BJ (cell line): ENCODE measurements around the gene FAAP100. TPM values are rescaled to one million over a fixed set of nuclear protein-coding genes. Genes with fewer than 3 reads are reported as not detected.

Experiments used
- CTCF ChIA-PET: fragments of 350-600 bp; formaldehyde crosslinking; extraction: SDS; loops from one replicate; lab custom pipeline; 2021; ENCODE audit warnings: antibody characterized with exemption, inconsistent platforms; lab: Yijun Ruan, JAX
- POLR2A ChIA-PET: fragments of 300-600 bp; sonication (Branson Sonifier 250); formaldehyde crosslinking; extraction: SDS; loops from one replicate; lab custom pipeline; 2021; ENCODE audit warnings: antibody characterized with exemption; lab: Charles Lee
- DNase-seq: peaks from one replicate; pipeline ENCODE4 v3.0.0-alpha.2; 2011; ENCODE audit warnings: low read depth
- H3K27me3 ChIP-seq: 2 replicates; pipeline ENCODE4 v1.6.0; 2011; ENCODE audit warnings: low read length; ENCODE audit not compliant: control insufficient read depth, insufficient read depth
- H3K36me3 ChIP-seq: 2 replicates; pipeline ENCODE4 v1.5.1; 2011; ENCODE audit warnings: low read length; ENCODE audit not compliant: control insufficient read depth, insufficient read depth
- H3K4me3 ChIP-seq: 2 replicates; pipeline ENCODE4 v1.5.1; 2011; ENCODE audit warnings: low read depth, mild to moderate bottlenecking, control low read depth, low read length
- polyA minus RNA-seq: library from RNA; depleted of rRNA, polyadenylated mRNA; stranded (reverse); fragments of >200 nt; gene quantifications from 2 replicates; pipeline ENCODE4 v1.2.3, GENCODE V29; 2011; rRNA and poly(A)+ RNA removed
- polyA plus RNA-seq: library from polyadenylated mRNA; depleted of rRNA; stranded (reverse); fragments of >200 nt; gene quantifications from 2 replicates; pipeline ENCODE4 v1.2.3, GENCODE V29; 2011; rRNA removed
- TF ChIP-seq, protein P1 (sequence below): IDR thresholded peaks from 2 replicates; pipeline ENCODE4 v1.5.1; 2011; ENCODE audit warnings: low read depth, mild to moderate bottlenecking, control low read depth, inconsistent platforms, low read length, moderate library complexity; ENCODE audit not compliant: insufficient read depth

Gene FAAP100, protein sequence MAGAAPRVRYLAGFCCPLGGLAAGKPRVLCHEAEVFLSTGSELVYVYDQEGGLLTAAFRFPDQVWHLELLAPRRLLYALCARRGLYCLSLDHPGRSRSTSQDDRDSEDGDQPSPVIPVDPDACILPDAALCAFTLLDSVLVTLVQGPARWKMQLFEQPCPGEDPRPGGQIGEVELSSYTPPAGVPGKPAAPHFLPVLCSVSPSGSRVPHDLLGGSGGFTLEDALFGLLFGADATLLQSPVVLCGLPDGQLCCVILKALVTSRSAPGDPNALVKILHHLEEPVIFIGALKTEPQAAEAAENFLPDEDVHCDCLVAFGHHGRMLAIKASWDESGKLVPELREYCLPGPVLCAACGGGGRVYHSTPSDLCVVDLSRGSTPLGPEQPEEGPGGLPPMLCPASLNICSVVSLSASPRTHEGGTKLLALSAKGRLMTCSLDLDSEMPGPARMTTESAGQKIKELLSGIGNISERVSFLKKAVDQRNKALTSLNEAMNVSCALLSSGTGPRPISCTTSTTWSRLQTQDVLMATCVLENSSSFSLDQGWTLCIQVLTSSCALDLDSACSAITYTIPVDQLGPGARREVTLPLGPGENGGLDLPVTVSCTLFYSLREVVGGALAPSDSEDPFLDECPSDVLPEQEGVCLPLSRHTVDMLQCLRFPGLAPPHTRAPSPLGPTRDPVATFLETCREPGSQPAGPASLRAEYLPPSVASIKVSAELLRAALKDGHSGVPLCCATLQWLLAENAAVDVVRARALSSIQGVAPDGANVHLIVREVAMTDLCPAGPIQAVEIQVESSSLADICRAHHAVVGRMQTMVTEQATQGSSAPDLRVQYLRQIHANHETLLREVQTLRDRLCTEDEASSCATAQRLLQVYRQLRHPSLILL
- polyA plus RNA-seq = 7.5 and 11.2 TPM in 2 replicates
- 9.0 and 10.3 TPM in 2 replicates for polyA minus RNA-seq

DNA sequence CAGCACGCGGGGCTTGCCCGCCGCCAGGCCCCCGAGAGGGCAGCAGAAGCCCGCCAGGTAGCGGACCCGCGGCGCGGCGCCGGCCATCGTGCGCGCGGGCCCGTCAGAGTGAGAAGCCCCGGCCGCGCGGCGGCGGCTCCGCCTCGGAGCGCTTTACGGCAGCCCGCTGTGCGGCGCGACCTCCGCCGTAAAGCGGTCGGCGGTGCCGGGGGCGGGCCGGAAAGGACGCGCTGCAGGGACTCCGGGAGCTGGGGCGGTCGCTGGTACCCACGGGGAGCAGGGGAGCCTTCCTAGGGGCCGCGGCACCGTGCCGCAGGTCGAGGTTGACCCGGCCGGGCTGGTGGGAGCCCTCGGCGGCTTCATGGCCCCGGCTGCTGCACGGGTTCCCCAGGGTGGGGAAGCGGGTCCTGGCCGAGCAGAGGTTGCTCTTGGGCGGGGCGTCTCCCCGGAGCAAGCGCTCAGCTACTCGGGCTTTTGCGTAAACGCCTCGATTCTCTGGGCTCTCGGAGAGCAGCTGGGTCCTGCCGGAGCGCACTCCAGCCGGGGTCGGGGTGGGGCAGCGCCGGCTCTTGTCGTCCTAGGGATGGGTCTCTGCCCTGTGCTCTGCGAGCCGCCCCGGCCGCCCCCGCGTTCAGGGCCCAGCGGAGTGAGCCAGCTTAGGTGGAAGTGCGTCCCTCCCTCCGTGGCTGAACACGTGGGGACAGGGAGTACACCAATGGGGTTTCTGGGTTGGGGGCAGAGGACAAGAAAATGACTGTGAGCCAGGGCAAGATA is at the start of gene FAAP100:
TSS of gene FAAP100 (minus strand) at position 110 of the 774 bp plus-strand sequence. CDS start at position 87, 23 bp downstream.
- no peak for DNase-seq

DNA sequence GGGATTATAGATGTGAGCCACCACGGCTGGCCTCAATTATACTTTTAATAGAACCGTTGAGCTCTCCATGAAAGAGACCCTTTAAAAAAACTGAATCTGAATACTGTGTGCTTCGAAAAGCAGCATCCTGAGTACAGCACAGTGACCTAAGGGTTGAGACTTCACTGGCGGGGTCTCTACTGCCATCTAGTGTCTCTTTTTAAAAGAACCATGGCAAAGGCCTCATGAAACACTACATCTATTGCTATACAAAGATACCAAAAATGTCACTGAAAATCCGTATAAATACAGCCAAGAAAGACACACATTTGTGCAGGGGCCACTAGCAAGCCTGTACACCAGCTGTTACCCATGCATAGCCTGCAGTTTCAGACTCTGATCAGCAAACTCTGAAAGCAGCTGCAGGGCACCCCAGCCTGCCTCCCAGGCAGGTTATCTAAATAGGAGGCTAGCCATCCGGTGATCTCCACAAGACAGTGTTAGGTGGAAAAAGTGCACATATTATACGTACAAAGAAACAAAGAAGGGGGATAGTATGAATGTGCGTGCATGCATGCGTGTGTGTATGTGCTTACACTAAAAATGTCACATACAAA is 49.5 kb upstream of the FAAP100 start:
- Histone ChIP-seq H3K36me3 (peaks cover 24% of the 10 kb centered on the region), H3K4me3 (no peak overlapping the region), H3K27me3 (no peaks in the 10 kb centered on the region)
- TF ChIP-seq, protein P1, sequence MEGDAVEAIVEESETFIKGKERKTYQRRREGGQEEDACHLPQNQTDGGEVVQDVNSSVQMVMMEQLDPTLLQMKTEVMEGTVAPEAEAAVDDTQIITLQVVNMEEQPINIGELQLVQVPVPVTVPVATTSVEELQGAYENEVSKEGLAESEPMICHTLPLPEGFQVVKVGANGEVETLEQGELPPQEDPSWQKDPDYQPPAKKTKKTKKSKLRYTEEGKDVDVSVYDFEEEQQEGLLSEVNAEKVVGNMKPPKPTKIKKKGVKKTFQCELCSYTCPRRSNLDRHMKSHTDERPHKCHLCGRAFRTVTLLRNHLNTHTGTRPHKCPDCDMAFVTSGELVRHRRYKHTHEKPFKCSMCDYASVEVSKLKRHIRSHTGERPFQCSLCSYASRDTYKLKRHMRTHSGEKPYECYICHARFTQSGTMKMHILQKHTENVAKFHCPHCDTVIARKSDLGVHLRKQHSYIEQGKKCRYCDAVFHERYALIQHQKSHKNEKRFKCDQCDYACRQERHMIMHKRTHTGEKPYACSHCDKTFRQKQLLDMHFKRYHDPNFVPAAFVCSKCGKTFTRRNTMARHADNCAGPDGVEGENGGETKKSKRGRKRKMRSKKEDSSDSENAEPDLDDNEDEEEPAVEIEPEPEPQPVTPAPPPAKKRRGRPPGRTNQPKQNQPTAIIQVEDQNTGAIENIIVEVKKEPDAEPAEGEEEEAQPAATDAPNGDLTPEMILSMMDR = peak; percentile 81
- ChIA-PET POLR2A (no interaction called here), CTCF (interaction anchor here (0.8 to 4.5 kb wide), 39 partner anchors 7 to 459 kb away, joined by 3 to 35 read pairs (median 6); partner anchors contain the start of genes ACTG1, ARL16, FAAP100 and HGS)
- no peak for DNase-seq

More for the DNA sequence above, at the start of gene FAAP100:
- TF ChIP-seq, protein P1 = no peak
- peaks cover 18% of the 10 kb centered on the region for H3K36me3 ChIP-seq
- POLR2A ChIA-PET = no interaction called here
- H3K27me3 ChIP-seq = no peaks in the 10 kb centered on the region
- H3K4me3 ChIP-seq = peak within 1 kb of the TSS; percentile 95
- CTCF ChIA-PET = interaction anchor here (0.6 to 5.2 kb wide), 5 partner anchors 10 to 318 kb away, joined by 3 to 35 read pairs (median 4); partner anchors contain the start of gene ARHGDIA

DNA sequence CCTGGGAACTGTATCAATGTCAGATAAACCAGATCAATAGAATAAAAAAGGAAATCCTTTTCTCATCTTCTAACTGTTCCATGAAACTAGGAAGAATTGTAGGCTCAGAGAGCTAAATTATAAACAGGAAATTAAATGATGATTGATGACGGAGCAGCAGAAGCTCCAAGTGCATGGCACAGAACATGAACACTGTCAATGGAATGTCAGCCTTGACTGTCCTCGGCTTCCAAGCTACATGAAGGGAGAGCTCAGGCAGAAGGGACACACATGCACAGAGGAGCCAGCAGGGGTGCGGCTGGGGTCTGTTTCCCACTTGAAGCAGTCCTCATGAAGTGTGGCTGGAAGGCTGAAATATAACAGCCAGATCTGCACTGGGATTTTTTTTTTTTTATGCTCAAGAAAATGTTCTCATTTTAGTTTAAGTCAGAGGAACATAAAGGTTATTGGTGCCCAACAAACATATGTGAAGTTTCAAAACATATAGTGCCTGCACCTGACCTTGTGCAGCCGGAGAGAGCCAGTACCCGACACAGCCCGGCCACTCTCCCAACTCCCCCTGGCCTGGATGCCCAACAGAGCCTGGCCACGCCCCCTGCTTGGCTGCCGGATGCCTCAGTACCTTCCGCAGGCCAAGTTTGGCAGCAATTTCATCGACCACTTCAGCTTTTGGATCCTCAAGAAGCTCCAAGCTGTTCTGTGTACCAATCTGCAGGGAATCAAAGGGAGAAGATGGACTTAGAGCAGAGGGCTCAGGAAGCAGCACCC is 47.8 kb upstream of the FAAP100 start:
- DNase-seq = no peak
- TF ChIP-seq, protein P1 = no peak
- ChIA-PET POLR2A (interaction anchor here (0.7 to 0.8 kb wide), 2 partner anchors 36 to 91 kb away, joined by 3 to 5 read pairs; no protein-coding TSS in a partner anchor), CTCF (interaction anchor here (0.9 to 4.5 kb wide), 21 partner anchors 9 to 457 kb away, joined by 3 to 35 read pairs (median 8); partner anchors contain the start of gene FAAP100)
- peaks cover 23% of the 10 kb centered on the region for H3K36me3 ChIP-seq
- H3K4me3 ChIP-seq = no peak overlapping the region
- no peaks in the 10 kb centered on the region for H3K27me3 ChIP-seq

DNA sequence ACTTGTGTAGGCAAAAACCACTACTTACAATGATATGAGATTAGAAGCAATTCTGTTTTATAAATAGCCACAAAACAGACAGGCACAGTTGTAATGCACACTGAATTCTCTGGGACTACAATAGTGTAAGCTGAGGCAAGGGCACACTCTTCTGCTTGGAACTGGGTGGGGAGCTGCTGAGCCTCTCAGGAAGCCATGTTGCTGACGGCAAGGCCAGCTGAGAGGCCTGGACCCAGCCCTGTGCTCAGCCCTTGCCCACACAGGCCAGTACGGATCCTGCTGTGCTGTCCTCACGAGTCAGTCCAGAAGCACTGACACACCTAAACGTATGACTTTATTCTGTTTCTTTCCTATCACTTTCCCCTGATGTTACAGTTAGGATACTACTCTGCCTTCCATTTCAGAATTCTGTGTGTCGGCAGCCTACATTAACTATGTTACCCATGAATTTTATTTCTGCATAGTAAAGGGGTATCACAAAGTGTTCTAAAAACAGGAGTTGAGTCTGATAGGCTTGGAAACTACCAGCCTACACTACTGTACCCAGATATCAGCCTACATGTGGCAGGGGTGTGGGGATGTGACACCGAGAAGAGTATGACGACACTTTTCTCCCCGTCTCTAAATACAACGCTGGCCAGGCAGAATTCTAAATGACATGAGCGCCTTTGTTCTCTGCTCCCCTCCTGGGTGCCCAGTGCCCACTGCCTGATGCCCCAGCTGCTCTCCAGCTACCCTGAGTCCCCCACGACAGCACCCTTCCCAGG is 41.1 kb upstream of the FAAP100 start:
- H3K27me3 ChIP-seq = no peaks in the 10 kb centered on the region
- ChIA-PET POLR2A (no interaction called here), CTCF (interaction anchor here (0.8 kb wide), 1 partner anchor 8 kb away, joined by 3 read pairs; no protein-coding TSS in a partner anchor)
- no peak overlapping the region for H3K4me3 ChIP-seq
- no peak for DNase-seq
- H3K36me3 ChIP-seq = peaks cover 30% of the 10 kb centered on the region
- TF ChIP-seq, protein P1 = no peak
